ENCODE results near the gene DPY19L2. TPM values are rescaled to one million over a fixed set of nuclear protein-coding genes. Genes with fewer than 3 reads are reported as not detected.
"Not testable (repeated sequence)": the region's sequence is repeated elsewhere in the genome, so short reads cannot be mapped to it uniquely, and the experiment has no call there.

Gene DPY19L2
- total and polyA plus RNA-seq, 2 donors (not counting 1 experiment from before 2014, with no cell fraction given): 0.09 to 0.62 TPM

DNA sequence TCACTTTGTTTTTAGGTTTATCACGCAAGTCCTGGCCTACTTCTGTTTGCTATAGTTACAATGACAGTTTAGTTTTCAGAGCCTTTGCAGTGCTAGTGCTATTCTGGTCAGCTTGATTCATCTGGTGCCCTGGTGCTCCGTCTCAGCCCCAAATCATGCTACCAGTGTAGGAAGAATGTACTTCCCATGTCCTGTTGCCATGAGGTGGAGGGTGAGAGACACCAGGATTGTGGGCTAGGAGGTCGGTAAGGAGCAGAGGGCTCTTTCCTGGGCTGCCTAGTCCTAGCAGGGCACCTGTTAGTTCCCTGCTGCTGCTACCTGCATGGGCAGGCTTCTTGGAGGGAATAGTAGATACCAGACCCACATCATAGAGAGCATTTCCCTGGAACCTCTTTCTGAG is 63.3 kb downstream of the DPY19L2 start:
- H3K9me3 ChIP-seq (ENCODE audit: control extremely low read depth in 1 of 3, control insufficient read depth in 2 of 3, insufficient read depth in 1 of 3, low read length in 2 of 3); POLR2A ChIA-PET; H3K27me3 Mint-ChIP-seq; H3K4me3 Mint-ChIP-seq; H3K36me3 ChIP-seq (replicated peaks in 1 of 2; ENCODE audit: control extremely low read depth in 1 of 2, control insufficient read depth in 1 of 2, extremely low read depth in 1 of 2, insufficient read depth in 2 of 2, low read length in 1 of 2); H3K4me1 ChIP-seq (ENCODE audit: control insufficient read depth in 2 of 2, insufficient read depth in 2 of 2, low read length in 2 of 2); H3K4me2 ChIP-seq (replicated peaks; ENCODE audit: low read depth, low read length, poor library complexity, severe bottlenecking); DNase-seq; CTCF ChIA-PET; H3K79me2 ChIP-seq (ENCODE audit: control insufficient read depth, insufficient read depth, low read length); H3K4me1 Mint-ChIP-seq; intact Hi-C loops (cut with micrococcal nuclease); H3K4me3 ChIP-seq (ENCODE audit: control extremely low read depth in 1 of 5, extremely low read depth in 1 of 5, insufficient read depth in 1 of 5, low read depth in 2 of 5, low read length in 4 of 5); H4K20me1 ChIP-seq (ENCODE audit: control insufficient read depth, insufficient read depth, low read length, poor library complexity, severe bottlenecking); H3K9ac ChIP-seq (ENCODE audit: low read length); ATAC-seq (ENCODE audit: low read depth); H3K27ac ChIP-seq (ENCODE audit: low read length in 2 of 2); H3K27ac Mint-ChIP-seq; H3K27me3 ChIP-seq (replicated peaks in 1 of 4; ENCODE audit: control extremely low read depth in 1 of 4, control insufficient read depth in 3 of 4, insufficient read depth in 4 of 4, low read length in 3 of 4); H3K9me3 Mint-ChIP-seq (ENCODE audit: insufficient read depth); H2AFZ ChIP-seq (ENCODE audit: insufficient read depth, low read depth, low read length, poor library complexity, severe bottlenecking): not testable (repeated sequence)
- 89% methylated on average over 2 of the region's 3 CpGs for WGBS (ENCODE audit: insufficient coverage)

DNA sequence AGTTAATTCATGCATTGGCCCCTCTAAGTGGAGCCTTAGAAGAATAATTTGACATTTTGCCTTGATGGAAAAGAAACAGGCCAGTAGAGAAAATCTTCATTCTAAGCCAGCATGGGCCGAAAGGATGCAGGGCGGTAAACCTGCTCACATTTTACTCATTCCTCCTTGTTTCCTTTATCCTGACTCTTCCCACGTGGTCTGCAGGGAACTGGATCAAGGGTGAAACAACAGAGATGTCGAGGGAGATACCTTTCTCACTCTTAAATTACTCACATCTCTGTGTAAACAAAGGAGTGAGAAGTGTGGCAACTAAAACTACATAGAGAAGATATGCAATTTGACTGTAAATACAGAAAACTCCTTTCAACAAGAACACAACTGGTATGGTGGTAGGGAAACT is 73.5 kb downstream of the DPY19L2 start:
- not testable (repeated sequence) for H3K4me3 Mint-ChIP-seq, H3K4me1 Mint-ChIP-seq

DNA sequence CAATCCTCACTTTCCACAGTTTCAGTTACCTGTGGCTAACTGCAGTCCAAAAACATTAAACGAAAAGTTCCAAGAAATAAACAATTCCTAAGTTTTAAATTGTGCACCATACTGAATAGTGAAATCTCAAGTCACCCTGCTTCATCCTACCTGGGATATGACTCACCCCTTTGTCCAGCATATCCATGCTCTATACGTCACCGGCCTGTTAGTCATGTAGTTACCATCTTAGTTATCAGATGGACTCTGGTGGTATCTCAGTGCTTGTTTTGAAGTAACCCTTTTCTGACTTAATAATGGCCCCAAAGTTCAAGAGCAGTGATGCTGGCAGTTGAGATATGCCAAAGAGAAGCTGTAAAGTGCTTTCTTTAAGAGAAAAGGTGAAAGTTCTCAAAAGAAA is 83.9 kb downstream of the DPY19L2 start:
- H3K27ac Mint-ChIP-seq; intact Hi-C loops (cut with micrococcal nuclease); H3K4me2 ChIP-seq (replicated peaks; ENCODE audit: low read depth, low read length, poor library complexity, severe bottlenecking); H3K4me1 ChIP-seq (ENCODE audit: control insufficient read depth in 2 of 2, insufficient read depth in 2 of 2, low read length in 2 of 2); H3K9me3 ChIP-seq (ENCODE audit: control extremely low read depth in 1 of 3, control insufficient read depth in 2 of 3, insufficient read depth in 1 of 3, low read length in 2 of 3); H2AFZ ChIP-seq (ENCODE audit: insufficient read depth, low read depth, low read length, poor library complexity, severe bottlenecking); H3K27me3 Mint-ChIP-seq; H3K4me3 Mint-ChIP-seq; H3K27me3 ChIP-seq (replicated peaks in 1 of 4; ENCODE audit: control extremely low read depth in 1 of 4, control insufficient read depth in 3 of 4, insufficient read depth in 4 of 4, low read length in 3 of 4); H3K9me3 Mint-ChIP-seq (ENCODE audit: insufficient read depth); DNase-seq; ATAC-seq (ENCODE audit: low read depth); CTCF ChIA-PET; POLR2A ChIA-PET; H3K4me1 Mint-ChIP-seq; H3K36me3 ChIP-seq (replicated peaks in 1 of 2; ENCODE audit: control extremely low read depth in 1 of 2, control insufficient read depth in 1 of 2, extremely low read depth in 1 of 2, insufficient read depth in 2 of 2, low read length in 1 of 2); H3K79me2 ChIP-seq (ENCODE audit: control insufficient read depth, insufficient read depth, low read length); H3K9ac ChIP-seq (ENCODE audit: low read length); H3K4me3 ChIP-seq (ENCODE audit: control extremely low read depth in 1 of 5, extremely low read depth in 1 of 5, insufficient read depth in 1 of 5, low read depth in 2 of 5, low read length in 4 of 5); H3K27ac ChIP-seq (ENCODE audit: low read length in 2 of 2); H4K20me1 ChIP-seq (ENCODE audit: control insufficient read depth, insufficient read depth, low read length, poor library complexity, severe bottlenecking): not testable (repeated sequence)
- 100% methylated on average over 3 of the region's 3 CpGs for WGBS (ENCODE audit: insufficient coverage)

More for the DNA sequence above, 73.5 kb downstream of the DPY19L2 start:
- ATAC-seq (ENCODE audit: low read depth); H3K4me2 ChIP-seq (replicated peaks; ENCODE audit: low read depth, low read length, poor library complexity, severe bottlenecking); H3K27ac ChIP-seq (ENCODE audit: low read length in 2 of 2); H3K9me3 Mint-ChIP-seq (ENCODE audit: insufficient read depth); POLR2A ChIA-PET; H3K36me3 ChIP-seq (replicated peaks in 1 of 2; ENCODE audit: control extremely low read depth in 1 of 2, control insufficient read depth in 1 of 2, extremely low read depth in 1 of 2, insufficient read depth in 2 of 2, low read length in 1 of 2); H3K4me3 ChIP-seq (ENCODE audit: control extremely low read depth in 1 of 5, extremely low read depth in 1 of 5, insufficient read depth in 1 of 5, low read depth in 2 of 5, low read length in 4 of 5); H3K9me3 ChIP-seq (ENCODE audit: control extremely low read depth in 1 of 3, control insufficient read depth in 2 of 3, insufficient read depth in 1 of 3, low read length in 2 of 3); H3K27me3 Mint-ChIP-seq; H3K79me2 ChIP-seq (ENCODE audit: control insufficient read depth, insufficient read depth, low read length); H2AFZ ChIP-seq (ENCODE audit: insufficient read depth, low read depth, low read length, poor library complexity, severe bottlenecking); H3K9ac ChIP-seq (ENCODE audit: low read length); H3K4me1 ChIP-seq (ENCODE audit: control insufficient read depth in 2 of 2, insufficient read depth in 2 of 2, low read length in 2 of 2); H3K27me3 ChIP-seq (replicated peaks in 1 of 4; ENCODE audit: control extremely low read depth in 1 of 4, control insufficient read depth in 3 of 4, insufficient read depth in 4 of 4, low read length in 3 of 4); DNase-seq; CTCF ChIA-PET; H3K27ac Mint-ChIP-seq; intact Hi-C loops (cut with micrococcal nuclease); H4K20me1 ChIP-seq (ENCODE audit: control insufficient read depth, insufficient read depth, low read length, poor library complexity, severe bottlenecking): not testable (repeated sequence)
- no CpG with 5 or more reads among the region's 4 CpGs for WGBS (ENCODE audit: insufficient coverage)

DNA sequence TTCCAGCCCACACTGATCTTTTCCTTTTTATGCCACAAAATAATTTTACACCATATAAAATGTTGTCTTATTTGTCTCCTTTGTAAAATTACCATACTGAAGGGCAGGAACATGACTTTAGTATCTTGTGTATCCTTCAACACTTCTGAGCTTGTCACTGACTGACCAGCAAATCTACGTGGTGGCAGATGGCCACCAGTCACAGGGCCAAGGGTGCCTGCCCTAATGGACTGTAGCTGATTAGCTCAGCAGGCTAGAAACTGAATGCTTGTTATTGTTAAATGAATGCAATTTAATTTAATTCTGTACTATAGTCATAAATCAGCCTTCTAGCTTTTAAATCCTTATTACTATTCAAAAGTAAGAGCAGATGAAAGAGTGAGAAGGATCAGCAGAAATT is 85.0 kb downstream of the DPY19L2 start:
- H3K4me1 Mint-ChIP-seq; H3K9me3 Mint-ChIP-seq (ENCODE audit: insufficient read depth); POLR2A ChIA-PET; H3K4me3 ChIP-seq (ENCODE audit: control extremely low read depth in 1 of 5, extremely low read depth in 1 of 5, insufficient read depth in 1 of 5, low read depth in 2 of 5, low read length in 4 of 5); H3K36me3 ChIP-seq (replicated peaks in 1 of 2; ENCODE audit: control extremely low read depth in 1 of 2, control insufficient read depth in 1 of 2, extremely low read depth in 1 of 2, insufficient read depth in 2 of 2, low read length in 1 of 2); H3K27ac Mint-ChIP-seq; ATAC-seq (ENCODE audit: low read depth); H4K20me1 ChIP-seq (ENCODE audit: control insufficient read depth, insufficient read depth, low read length, poor library complexity, severe bottlenecking); H3K27me3 ChIP-seq (replicated peaks in 1 of 4; ENCODE audit: control extremely low read depth in 1 of 4, control insufficient read depth in 3 of 4, insufficient read depth in 4 of 4, low read length in 3 of 4); H3K9me3 ChIP-seq (ENCODE audit: control extremely low read depth in 1 of 3, control insufficient read depth in 2 of 3, insufficient read depth in 1 of 3, low read length in 2 of 3); H2AFZ ChIP-seq (ENCODE audit: insufficient read depth, low read depth, low read length, poor library complexity, severe bottlenecking); H3K4me1 ChIP-seq (ENCODE audit: control insufficient read depth in 2 of 2, insufficient read depth in 2 of 2, low read length in 2 of 2); H3K4me2 ChIP-seq (replicated peaks; ENCODE audit: low read depth, low read length, poor library complexity, severe bottlenecking); H3K9ac ChIP-seq (ENCODE audit: low read length); H3K79me2 ChIP-seq (ENCODE audit: control insufficient read depth, insufficient read depth, low read length); intact Hi-C loops (cut with micrococcal nuclease); DNase-seq; H3K27me3 Mint-ChIP-seq; CTCF ChIA-PET; H3K4me3 Mint-ChIP-seq; H3K27ac ChIP-seq (ENCODE audit: low read length in 2 of 2): not testable (repeated sequence)
- whole genome bisulfite sequencing (ENCODE audit: insufficient coverage): 60% methylated on average over 1 of the region's 1 CpG
